Stimulated activated effector memory CD8-positive, alpha-beta T cell treated with anti-CD3 and anti-CD28 coated beads, Interleukin-12 subunit alpha, Interleukin-12 subunit beta, amount 100 ng/mL, for 72 hours (primary cell): ENCODE data around the gene RBM14.
A peak's percentile ranks its signal among the peaks of the same experiment; 100 is the strongest.
"Not testable (repeated sequence)": the region's sequence is repeated elsewhere in the genome, so short reads cannot be mapped to it uniquely, and the experiment has no call there.

ENCODE experiments used
- ATAC-seq: fragments of 150-1000 bp; cut with Tn5 transposase; 2 replicates; pipeline ENCODE4 v1.10.0; 2021
- DNase-seq, 2 donors: peaks; one replicate each; pipeline ENCODE4 v3.0.0; 2021 to 2022; ENCODE audit warnings: low spot score in 2 of 2
- H3K27ac Mint-ChIP-seq: one replicate; pipeline ENCODE4 v1.8.0; 2022; ENCODE audit warnings: mild to moderate bottlenecking, mixed read lengths
- H3K36me3 Mint-ChIP-seq: one replicate; pipeline ENCODE4 v1.8.0; 2022; ENCODE audit warnings: mild to moderate bottlenecking, mixed read lengths
- H3K4me1 Mint-ChIP-seq: one replicate; pipeline ENCODE4 v1.8.0; 2022; ENCODE audit warnings: mixed read lengths
- H3K4me3 Mint-ChIP-seq: one replicate; pipeline ENCODE4 v1.8.0; 2022; ENCODE audit warnings: mild to moderate bottlenecking, mixed read lengths
- H3K9me3 Mint-ChIP-seq: one replicate; pipeline ENCODE4 v1.8.0; 2022; ENCODE audit warnings: mixed read lengths

RBM14 gene

DNA sequence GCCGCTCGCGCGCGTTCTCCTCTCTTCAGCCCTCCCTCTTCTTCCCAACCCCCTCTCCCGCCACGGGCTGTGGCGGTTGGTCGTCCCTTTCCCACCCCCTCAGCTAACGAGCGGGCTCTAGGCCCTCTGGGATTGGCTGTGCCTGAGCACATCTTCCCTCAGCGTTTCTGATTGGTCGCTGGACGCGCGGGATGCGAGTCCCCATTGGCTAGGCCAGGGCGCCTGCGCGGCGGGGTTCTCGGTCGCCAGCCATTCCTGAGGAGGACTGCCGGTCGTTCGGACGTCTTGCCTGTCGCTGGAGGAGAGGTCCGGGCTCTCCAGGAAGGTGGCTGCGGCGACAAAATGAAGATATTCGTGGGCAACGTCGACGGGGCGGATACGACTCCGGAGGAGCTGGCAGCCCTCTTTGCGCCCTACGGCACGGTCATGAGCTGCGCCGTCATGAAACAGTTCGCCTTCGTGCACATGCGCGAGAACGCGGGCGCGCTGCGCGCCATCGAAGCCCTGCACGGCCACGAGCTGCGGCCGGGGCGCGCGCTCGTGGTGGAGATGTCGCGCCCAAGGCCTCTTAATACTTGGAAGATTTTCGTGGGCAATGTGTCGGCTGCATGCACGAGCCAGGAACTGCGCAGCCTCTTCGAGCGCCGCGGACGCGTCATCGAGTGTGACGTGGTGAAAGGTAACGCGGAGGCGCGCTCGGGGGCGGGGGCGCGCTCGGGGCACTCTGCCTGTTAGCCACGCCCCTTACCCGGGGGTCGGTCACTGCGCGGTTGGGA lies at the start of gene RBM14:
Gene RBM14 (plus strand): TSS at position 252 of the 776 bp plus-strand sequence. CDS start 91 bp downstream, at position 343.
- Mint-ChIP-seq H3K27ac (peak within 1 kb of the TSS; percentile 99), H3K9me3 (no peaks in the 10 kb centered on the region), H3K4me1 (peaks cover 44% of the 10 kb centered on the region), H3K4me3 (peak within 1 kb of the TSS; percentile 99), H3K36me3 (peaks cover 64% of the 10 kb centered on the region)
- ATAC-seq: peak; percentile 96
- DNase-seq: peak; percentile 93 to 99

DNA sequence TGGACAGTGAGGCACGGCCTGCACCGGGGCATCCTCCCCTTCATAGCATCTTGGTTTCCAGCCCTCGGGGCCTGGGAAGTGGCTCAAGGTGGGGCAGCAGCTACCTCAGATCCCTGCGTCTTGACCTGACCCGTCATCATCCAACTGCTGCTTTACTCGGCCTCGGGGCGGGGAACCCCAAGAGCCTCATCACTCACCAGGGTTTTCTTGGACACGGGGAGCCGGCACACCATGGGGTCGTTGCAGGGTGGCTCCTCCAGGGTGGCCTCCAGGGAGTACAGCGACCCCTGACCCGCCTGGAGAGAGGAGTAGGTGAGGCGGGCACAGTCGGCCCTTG lies 48.7 kb upstream of the RBM14 start:
- no peaks in the 10 kb centered on the region for H3K9me3 Mint-ChIP-seq
- peaks cover 5% of the 10 kb centered on the region for H3K4me1 Mint-ChIP-seq
- H3K4me3 Mint-ChIP-seq: peak overlapping the region; percentile 67

GRCh38 chr11:66568124-66568916 lies 48.1 kb upstream of the RBM14 start, which contains the start of gene CTSF:
Gene CTSF (minus strand): TSS chr11:66568606. CDS start chr11:66568486, 120 bp downstream.
- peak within 1 kb of the TSS; percentile 67 for H3K4me3 Mint-ChIP-seq
- peak within 1 kb of the TSS; percentile 40 for H3K27ac Mint-ChIP-seq
- ATAC-seq: peak; percentile 92
- H3K36me3 Mint-ChIP-seq: no peaks in the 10 kb centered on the region
- H3K9me3 Mint-ChIP-seq: no peaks in the 10 kb centered on the region
- peaks cover 5% of the 10 kb centered on the region for H3K4me1 Mint-ChIP-seq
- peak; percentile 58 to 81 for DNase-seq

More for the DNA sequence above, 48.7 kb upstream of the RBM14 start:
- no peak overlapping the region for H3K27ac Mint-ChIP-seq
- DNase-seq (no peak), ATAC-seq (peak; percentile 3)
- H3K36me3 Mint-ChIP-seq: no peaks in the 10 kb centered on the region

- ATAC-seq (no peak), DNase-seq (no peak)
- Mint-ChIP-seq H3K4me1 (peaks cover 5% of the 10 kb centered on the region), H3K9me3 (no peaks in the 10 kb centered on the region), H3K4me3 (peak overlapping the region; percentile 67), H3K36me3 (no peaks in the 10 kb centered on the region), H3K27ac (peak overlapping the region; percentile 40)
These were observed 47.4 kb upstream of the RBM14 start for GRCh38 chr11:66569076-66569475.

DNA sequence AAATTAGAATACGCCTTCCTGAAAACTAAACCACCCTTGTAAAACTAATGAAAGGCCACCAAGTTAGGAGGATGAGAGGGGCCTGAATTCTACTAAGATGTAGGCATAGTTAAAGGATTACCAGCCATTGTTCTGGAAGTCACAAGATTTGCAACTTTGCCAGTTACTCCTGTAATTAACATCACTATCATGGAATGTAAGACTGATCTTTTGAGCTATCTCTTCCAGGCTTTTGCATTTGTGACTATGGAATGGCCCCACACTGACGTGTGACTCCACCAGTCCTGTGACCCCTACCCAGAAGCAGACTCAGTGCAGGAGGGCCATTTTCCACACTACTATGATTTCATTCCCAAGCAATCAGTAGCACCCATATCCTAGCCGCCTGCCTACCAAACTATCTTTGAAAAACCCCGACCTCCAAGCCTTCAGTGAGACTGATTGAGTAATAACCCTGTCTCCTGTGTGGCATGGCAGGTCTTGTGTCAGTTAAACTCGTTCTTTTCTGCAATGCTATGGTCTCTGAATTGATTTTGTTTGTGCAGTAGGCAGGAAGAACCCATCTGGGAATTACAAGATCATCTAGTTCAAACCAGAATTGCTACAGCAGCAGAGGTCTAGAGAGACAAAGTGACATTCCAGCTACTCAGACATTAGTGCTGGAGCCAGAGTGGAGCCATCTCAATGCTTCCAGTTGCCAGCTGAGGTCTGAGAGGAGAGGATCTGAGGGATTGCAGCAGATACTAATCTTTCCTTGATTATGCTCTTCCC lies 46.2 kb upstream of the RBM14 start:
- Mint-ChIP-seq H3K4me1 (peaks cover 5% of the 10 kb centered on the region), H3K9me3 (no peaks in the 10 kb centered on the region), H3K36me3 (no peaks in the 10 kb centered on the region), H3K4me3 (no peak overlapping the region), H3K27ac (no peak overlapping the region)
- ATAC-seq (no peak), DNase-seq (no peak)

GRCh38 chr11:66570850-66571180 lies 45.6 kb upstream of the RBM14 start:
- no peak for DNase-seq
- Mint-ChIP-seq H3K4me3 (no peak overlapping the region), H3K4me1 (peaks cover 5% of the 10 kb centered on the region), H3K9me3 (no peaks in the 10 kb centered on the region), H3K36me3 (no peaks in the 10 kb centered on the region), H3K27ac (no peak overlapping the region)
- no peak for ATAC-seq

DNA sequence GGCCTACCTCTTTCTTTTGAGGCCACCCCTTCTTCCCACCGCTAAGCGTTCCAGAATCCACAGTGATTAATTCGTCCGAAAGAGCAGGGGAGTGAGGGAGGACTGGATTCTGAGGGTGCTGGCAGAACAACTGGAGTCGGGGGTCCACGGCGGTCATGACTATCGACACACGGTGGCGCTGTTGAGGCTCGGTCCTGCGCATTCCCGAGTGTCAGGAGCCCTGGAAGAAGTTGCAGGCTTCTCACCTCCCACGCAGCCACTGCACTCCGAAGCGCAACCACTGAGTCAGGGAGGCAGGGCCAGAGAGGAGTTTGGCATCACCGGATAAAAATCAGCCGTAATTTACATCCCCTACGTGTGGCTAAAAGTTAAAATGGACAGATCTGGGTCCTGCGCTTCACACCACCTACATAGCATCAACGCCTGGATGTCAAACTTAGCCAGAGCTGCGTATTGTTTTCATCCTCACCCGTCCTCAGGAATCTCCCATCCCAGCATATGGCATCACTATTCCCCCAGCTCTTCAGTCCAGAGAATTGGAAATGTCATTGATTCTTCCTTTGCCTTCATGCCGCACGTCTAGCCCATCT lies 37.3 kb upstream of the RBM14 start:
- no peak overlapping the region for H3K4me3 Mint-ChIP-seq
- peaks cover 19% of the 10 kb centered on the region for H3K4me1 Mint-ChIP-seq
- H3K9me3 Mint-ChIP-seq: no peaks in the 10 kb centered on the region
- ATAC-seq: peak; percentile 90
- H3K27ac Mint-ChIP-seq: no peak overlapping the region
- peak; percentile 80 to 87 for DNase-seq
- H3K36me3 Mint-ChIP-seq: no peaks in the 10 kb centered on the region

GRCh38 chr11:66580803-66581202 lies 35.6 kb upstream of the RBM14 start:
- H3K36me3 Mint-ChIP-seq: no peaks in the 10 kb centered on the region
- no peaks in the 10 kb centered on the region for H3K9me3 Mint-ChIP-seq
- ATAC-seq: no peak
- H3K4me1 Mint-ChIP-seq: peaks cover 19% of the 10 kb centered on the region
- no peak for DNase-seq
- H3K27ac Mint-ChIP-seq: no peak overlapping the region
- H3K4me3 Mint-ChIP-seq: no peak overlapping the region

GRCh38 chr11:66581261-66581660 lies 35.2 kb upstream of the RBM14 start:
- H3K4me1 Mint-ChIP-seq: peaks cover 19% of the 10 kb centered on the region
- H3K4me3 Mint-ChIP-seq: no peak overlapping the region
- DNase-seq: no peak
- H3K36me3 Mint-ChIP-seq: no peaks in the 10 kb centered on the region
- H3K9me3 Mint-ChIP-seq: no peaks in the 10 kb centered on the region
- H3K27ac Mint-ChIP-seq: no peak overlapping the region
- ATAC-seq: no peak

GRCh38 chr11:66582565-66583147 lies 33.8 kb upstream of the RBM14 start:
- peaks cover 19% of the 10 kb centered on the region for H3K4me1 Mint-ChIP-seq
- H3K27ac Mint-ChIP-seq, H3K36me3 Mint-ChIP-seq, H3K9me3 Mint-ChIP-seq, DNase-seq, ATAC-seq, H3K4me3 Mint-ChIP-seq: not testable (repeated sequence)

DNA sequence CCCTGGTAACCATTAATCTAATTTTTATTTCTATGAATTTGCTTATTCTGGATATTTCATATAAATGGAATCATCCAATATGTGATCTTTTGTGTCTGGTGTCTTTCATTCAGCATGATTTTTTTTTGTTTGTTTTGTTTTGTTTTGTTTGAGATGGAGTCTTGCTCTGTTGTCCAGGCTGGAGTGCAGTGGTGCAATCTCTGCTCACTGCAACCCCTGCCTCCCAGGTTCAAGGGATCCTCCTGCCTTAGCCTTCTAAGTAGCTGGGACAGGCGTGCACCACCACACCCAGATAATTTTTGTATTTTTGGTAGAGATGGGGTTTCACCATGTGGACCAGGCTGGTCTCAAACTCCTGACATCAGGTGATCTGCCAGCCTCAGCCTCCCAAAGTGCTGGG lies 31.0 kb upstream of the RBM14 start:
- not testable (repeated sequence) for ATAC-seq, DNase-seq, H3K4me3 Mint-ChIP-seq, H3K4me1 Mint-ChIP-seq, H3K27ac Mint-ChIP-seq, H3K36me3 Mint-ChIP-seq, H3K9me3 Mint-ChIP-seq

GRCh38 chr11:66586136-66586535 lies 30.3 kb upstream of the RBM14 start:
- ATAC-seq (no peak), DNase-seq (no peak)
- H3K9me3 Mint-ChIP-seq: no peaks in the 10 kb centered on the region
- no peak overlapping the region for H3K4me3 Mint-ChIP-seq
- H3K4me1 Mint-ChIP-seq: peaks cover under 1% of the 10 kb centered on the region
- H3K36me3 Mint-ChIP-seq: no peaks in the 10 kb centered on the region
- H3K27ac Mint-ChIP-seq: no peak overlapping the region

- H3K4me1 Mint-ChIP-seq: peaks cover 23% of the 10 kb centered on the region
- not testable (repeated sequence) for H3K9me3 Mint-ChIP-seq, ATAC-seq, H3K4me3 Mint-ChIP-seq, H3K36me3 Mint-ChIP-seq, DNase-seq, H3K27ac Mint-ChIP-seq
These were observed 27.1 kb upstream of the RBM14 start for GRCh38 chr11:66589315-66589714.

GRCh38 chr11:66589996-66590675 lies 26.3 kb upstream of the RBM14 start:
- H3K4me3 Mint-ChIP-seq: no peak overlapping the region
- peaks cover 30% of the 10 kb centered on the region for H3K4me1 Mint-ChIP-seq
- no peaks in the 10 kb centered on the region for H3K9me3 Mint-ChIP-seq
- H3K36me3 Mint-ChIP-seq: peaks cover 10% of the 10 kb centered on the region
- ATAC-seq (no peak), DNase-seq (no peak)
- H3K27ac Mint-ChIP-seq: no peak overlapping the region
